Stimulated activated CD8-positive, alpha-beta memory T cell treated with anti-CD3 and anti-CD28 coated beads, Interleukin-7, amount 100 ng/mL, for 24 hours (primary cell): ENCODE data around the gene FHOD3.

Experiments
- DNase-seq: peaks from one replicate; pipeline ENCODE4 v3.0.0-alpha.2; 2020; ENCODE audit warnings: low read depth

The FHOD3 gene

DNA sequence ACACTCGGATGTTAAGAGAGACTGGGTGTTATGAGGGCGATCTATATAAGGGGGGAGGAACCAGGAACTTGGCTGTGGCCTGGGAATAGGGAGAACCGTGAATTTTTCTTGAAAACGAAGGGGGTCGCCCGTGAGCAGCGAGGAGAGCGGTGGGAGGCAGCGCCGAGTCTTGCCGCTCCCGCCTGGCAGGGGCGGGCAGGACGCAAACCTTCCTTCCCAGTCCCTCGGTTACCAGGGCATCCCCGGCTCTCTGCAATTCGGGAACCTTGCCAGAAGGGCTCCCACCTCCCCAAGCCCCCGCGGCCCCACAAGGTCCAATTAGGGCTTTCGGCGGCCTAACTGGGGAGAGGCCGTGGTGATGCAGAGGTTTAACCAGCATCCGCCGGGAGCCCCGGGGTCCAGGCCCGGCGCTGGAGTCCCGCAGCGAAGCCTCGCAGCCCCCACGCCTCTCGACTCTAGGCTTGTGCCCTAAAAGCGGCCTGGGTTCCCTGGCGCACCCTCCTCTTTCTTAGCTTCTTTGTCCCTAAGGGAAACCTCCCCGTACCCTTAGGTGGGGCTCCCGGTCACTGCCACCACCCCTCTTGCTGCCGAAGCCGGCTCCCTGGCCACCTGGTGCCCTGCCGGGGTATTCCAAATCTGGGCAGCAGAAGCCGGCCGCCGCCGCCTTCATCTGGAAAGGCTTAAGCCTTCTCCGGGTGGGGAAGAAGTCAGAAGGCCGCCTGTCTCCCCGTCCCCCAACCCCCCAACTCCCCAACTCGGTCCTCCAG lies 680 bp upstream of the FHOD3 start:
- no peak for DNase-seq

DNA sequence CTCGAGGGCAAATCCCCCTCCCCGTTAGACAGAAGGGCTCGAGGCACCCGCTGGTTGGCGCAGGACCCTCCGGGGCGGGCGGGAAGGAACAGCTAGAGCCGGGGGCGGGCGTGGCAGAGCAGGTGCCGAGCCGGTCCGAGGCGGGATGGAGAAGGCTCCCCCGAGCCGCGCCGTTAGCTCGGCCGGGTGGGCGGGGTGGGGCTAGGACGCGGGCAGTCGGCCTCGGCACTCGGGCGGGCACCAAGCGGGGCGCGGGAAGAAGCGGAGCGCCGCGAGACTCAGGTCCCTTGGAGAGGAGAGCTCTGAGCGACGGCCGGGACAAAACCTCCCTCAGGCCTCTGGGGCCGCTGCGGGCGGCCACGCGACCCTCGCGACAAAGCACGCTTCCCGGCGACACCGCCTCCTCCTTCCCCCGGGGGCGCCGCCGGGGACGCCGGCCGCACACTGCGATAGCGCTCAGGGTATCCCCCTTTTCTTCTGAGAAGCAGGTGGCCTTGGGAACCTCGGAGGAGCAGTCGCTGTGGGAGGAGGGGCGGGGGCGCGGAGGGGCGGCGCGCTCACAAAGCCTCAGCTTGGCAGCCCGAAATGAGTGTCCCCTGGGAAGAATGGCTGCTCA lies 721 bp downstream of the FHOD3 start:
- DNase-seq = no peak

DNA sequence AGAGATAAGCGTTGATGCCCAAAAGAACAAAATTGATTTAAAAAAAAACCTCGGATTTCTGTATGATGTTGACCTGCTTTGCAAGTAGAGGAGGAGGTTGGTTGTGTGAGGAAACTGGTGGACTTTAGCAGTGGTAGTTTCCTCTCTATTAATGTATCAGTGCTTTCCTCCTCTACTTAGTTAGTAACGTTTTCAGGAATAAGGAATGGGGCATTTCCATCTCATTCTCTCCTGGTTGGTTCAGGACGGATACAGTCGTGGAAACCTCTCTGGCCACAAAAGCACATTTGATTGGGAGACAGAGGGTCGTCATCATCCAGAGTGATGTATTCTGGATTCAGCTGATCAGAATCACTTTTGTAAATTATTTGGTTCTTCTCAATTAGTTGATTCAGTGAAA lies 1.5 kb downstream of the FHOD3 start:
- DNase-seq = no peak

DNA sequence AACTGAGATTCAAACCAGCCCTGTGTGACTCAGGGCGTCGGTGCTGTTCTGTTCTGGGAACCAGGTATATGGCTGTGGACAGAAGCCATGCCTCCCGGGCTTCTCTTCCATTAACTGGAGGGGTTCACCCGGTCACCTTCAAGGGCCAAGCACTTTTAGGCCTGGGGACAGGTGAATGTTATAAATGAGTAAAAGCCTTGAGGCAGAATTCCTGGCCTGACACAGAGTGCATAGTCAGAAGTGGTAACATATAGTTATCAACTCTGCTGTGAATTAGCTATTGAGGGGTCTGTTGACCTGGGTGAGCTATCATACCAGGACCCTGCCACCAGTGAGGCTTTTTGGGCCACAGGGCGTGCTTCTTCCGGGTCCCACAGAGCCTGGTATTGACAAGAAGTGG lies 2.7 kb downstream of the FHOD3 start:
- DNase-seq = no peak

DNA sequence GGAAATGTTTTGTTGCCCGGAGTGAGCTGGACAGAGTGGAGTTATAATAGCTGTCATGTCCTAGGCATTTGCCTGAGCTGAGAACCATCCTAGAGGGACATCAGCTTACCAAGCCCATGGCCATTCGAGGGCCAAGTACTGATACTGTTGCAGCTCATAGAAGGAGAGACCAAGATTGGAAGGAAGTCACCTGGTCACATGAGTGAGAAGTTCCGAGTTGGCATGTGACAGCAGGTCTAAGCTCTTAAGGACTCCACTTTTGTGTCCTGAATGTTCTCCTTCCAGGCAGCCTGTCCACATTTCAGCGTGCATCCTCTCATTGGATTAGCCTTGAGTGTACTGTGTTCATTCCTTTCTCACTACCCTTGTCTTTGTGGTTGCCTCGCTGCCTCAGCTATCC lies 4.4 kb downstream of the FHOD3 start:
- no peak for DNase-seq

DNA sequence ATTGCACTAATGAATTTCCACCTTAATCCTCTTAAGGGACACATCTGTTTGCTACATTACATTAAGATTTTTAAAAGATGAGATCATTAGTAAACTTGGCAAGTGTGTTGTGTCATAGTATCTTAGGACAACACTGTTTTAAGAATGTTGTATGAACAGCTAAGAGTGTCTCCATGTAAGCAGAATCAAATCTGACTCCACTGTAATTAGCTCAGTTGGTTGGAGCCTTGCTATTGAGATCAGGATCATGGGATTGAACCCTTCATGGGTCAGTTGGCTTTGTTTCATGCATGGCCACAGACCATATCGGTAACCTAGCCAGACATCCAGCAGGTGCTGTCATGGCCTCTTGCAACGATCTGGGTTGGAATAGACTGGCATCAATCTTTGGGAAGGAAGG lies 5.2 kb downstream of the FHOD3 start:
- no peak for DNase-seq

DNA sequence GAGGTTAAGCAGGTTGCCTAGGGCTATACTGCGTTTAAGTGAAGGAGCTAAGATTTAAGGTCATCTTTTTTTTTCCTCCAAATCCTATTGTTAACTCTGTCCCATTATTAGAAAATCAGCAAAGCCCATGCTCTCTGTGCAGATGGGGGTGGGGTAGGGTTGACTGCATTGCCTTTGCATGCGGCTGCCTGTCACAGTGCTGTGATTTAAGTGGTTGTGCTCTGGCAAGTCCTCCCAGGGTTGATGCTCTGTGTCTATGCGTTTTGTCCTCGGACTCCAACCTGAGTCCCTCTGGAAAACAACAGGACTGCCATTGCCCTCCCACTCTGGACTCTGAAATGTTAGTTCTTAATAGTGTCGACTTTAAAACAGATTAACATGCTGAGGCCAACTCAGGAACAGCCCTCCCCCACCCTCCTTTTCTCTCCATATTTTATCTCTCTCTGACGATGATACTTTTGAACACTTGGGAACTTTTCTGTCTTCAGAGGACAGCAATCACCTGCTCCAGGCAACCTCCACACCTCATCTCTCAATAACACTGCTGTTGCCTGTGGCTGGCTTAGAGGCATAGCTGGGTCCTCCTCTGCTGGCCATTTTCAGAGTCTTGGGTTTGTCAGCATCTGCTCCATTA lies 5.8 kb downstream of the FHOD3 start:
- DNase-seq = no peak

DNA sequence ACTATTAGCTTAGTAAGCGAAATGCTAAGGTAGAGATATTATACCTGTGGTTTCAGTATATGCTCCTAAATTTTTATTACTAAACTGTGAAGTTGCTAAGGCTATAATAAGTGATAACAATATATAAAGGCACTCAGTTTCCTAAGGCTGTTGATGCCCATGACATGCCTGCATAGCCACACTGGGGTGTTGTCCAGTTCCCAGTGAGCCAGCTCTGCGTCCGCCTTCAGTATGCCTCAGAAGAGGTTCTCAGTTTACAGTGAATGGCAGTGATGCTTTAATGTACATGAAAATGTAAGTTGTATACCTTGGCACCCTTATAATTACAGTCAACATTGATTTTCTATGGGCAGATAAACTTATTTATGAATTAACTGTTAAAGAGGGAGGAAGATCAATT lies 7.2 kb downstream of the FHOD3 start:
- DNase-seq = no peak

DNA sequence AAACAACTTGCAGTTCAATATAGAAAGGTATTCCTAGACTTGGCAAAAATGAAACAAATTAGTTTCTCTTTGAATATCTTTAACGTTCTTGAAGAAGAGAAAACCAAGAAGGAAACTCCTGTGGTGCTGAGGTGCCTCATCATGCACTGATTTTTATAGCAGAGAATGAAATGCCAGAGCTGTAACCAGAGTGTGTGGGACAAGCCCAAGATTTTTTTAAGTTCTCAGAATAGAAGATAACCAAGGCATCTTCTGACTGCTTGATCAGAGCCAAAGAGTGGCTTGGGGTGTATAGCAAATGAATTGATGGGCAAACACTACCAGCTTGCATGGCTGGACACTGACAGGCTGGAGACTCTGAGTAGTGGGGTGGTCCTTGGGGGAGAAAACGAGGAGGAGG lies 7.9 kb downstream of the FHOD3 start:
- no peak for DNase-seq

DNA sequence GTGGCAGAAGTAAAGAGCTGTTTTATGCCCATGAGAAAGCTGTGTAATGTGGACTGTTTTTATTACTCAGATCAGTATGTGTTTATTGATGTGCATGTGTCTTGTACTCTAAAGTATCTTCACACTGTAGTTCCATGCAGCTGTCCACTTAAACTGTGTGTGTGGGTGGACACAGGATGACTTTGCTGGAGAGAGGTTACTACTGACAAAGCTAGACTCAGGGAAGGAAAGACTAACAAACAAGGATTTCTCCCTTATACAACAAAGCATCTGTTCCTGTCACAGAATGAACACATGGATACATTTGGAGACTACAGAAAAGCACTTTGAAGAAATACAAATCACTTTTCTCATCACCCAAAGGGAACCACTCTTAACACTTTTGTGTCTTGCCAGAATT lies 10.0 kb downstream of the FHOD3 start:
- no peak for DNase-seq

DNA sequence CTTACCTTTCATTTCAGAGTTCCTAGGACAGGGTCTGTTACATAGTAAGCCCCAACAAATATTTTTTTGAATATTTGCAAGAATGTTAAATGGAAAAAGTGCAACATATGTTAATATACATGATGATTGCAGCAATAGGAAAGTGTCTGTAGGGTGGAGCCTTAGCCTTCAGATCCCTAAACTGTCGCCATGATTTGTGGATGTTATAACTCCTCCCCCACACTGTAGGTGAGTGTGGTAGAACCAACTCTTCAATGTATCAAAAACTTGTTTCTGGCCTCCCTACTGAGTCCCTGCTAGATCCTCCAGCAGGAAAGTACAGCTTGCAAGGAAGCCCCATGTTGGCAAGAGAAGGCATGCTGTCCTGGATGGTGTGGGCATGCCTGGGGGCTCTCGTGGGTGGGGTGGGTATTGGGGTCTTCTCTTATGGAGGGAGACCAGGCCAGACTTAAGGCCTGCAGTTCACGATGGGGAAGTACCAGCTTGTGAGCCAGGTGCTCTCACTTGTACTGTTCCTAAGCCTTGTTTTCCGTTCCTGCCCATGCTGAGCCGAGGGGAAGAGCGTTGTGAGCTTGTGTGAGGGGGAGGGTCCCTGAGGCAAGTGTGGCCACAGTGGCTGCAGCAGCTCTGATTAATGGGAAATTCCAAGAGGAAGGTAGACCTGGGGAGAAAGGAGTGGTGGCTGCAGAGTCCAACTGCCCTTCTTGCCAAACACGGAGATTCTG lies 11.4 kb downstream of the FHOD3 start:
- DNase-seq = no peak

DNA sequence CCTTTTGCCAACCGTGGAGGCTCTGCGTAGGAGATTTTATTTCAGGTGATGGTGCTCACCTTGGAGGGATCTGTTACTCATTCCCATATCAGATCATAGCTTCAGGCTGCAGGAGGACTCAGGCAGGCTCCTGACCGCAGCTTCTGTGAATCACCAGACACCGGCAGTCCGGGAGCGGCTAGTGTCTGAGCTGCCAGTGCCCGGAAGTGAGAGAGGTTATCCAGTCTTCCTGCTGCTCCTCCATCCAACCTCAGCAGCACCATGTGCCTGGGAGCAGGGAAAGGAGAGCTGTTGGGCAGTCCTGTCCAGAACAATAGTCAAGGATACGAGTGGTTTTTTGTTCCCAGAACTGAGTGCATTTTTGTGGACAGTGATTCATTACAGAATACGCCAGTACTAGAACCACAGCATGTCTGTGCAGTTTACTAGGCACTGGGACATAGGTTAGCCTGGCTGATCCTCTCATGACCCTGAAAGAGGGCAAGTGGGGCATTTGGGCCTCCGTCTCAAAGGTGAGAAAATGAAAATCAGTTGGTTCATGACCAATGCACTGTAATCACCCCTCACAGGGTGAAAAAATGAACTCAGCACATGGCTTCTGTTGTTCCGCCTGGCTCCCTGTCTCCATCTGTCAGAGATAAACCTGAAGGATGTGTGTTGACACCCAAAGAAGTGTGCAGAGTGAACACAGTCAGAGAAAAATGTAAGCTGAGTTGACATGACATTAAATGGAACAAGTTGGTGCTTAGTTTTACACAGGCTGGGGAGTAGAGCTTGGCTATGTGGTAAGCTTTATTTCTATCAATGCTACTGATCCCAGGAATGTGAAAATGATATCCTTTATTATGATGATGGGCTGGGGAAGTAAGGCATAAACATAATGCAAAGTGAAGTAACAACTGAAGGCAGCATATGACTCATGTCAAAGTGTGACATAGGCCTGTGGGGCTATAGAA lies 12.2 kb downstream of the FHOD3 start:
- no peak for DNase-seq

DNA sequence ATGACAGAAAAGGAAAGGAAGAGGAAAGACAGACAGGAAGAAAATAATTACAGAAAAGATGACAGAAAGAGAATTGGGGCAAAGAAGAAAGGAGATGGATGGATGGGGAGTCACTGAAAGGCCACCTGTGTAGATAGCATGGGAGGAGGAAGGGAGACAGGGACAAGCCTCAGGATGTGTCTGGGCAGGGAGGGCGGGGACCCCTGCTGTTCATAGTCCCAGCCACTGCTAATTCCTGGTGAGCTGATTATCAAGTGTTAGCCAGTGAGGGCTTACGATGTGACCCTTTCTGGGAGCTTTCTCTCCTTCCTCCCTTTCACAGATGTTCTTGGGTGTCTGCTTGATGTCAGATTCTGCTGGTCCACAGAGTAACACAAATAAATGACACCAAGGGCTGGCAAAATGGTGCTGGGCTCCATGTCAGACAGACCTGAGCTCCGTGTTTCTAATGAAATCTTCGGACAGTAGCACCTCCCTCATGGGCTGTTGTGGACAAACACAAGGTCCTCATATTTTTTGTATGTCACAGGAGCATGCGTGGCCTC lies 13.6 kb downstream of the FHOD3 start:
- DNase-seq = no peak

DNA sequence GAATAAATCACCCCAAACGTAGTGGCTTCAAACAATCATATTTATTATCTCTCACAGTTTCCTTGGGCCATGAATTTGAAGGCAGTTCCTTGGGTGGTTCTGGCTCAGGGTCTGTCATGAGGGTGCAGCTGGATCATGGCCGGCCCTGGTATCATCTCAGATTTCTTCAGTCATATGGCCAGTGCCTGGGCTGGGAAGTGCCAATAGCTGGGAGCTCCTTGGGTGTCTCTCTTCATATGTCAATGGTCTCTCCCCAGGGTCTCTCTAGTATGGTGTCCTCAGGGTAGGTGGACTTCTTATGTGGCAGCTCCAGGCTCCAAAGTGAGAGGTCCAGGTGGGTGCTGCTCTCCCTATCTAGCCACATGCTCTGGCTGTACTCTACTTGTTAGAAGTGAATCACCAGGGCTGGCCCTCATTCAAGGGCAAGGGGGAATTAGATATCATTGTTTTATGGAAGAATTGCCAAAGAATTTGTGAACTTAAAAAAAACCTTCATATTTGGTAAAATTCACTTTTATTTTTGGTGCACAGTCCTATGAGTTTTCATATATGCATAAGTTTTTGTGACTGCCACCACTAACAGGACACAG lies 15.4 kb downstream of the FHOD3 start:
- no peak for DNase-seq

DNA sequence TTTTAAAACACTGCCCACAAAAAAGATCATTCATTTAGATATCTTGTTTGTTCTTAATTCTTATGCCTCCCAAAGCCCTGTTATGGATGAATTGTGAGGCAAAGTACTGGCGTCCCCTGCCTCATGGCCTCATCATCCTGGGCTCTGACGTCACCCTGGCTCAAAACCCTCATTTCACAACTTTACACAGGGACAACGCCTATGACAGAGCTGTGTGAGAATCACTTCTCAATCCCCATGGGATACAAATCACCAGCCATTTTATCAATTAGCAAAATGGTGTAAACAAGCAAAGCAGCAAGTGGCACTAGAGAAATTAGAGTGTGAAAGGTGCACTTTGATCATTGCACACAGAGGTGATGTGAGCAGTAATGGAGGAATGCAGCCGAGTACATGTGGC lies 16.6 kb downstream of the FHOD3 start:
- no peak for DNase-seq

DNA sequence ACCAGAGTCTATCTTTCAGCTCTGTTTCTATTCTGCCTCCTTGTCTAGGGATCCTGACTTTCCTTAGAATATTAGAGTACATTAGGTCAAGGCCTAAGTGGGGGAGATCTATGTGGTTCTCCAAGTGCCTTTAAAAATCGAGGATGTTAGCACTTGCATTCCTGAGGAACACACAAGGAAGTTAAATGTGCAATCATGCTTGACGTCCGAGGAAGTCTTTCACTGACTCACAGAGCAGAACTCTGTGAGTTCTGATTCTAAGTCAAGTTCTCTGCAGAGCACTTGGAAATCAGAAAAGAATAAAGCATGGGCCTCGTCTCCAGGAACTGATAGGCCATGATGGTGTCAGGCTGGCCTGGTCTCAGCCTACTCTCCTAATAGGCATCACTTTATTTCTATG lies 17.2 kb downstream of the FHOD3 start:
- DNase-seq = no peak

DNA sequence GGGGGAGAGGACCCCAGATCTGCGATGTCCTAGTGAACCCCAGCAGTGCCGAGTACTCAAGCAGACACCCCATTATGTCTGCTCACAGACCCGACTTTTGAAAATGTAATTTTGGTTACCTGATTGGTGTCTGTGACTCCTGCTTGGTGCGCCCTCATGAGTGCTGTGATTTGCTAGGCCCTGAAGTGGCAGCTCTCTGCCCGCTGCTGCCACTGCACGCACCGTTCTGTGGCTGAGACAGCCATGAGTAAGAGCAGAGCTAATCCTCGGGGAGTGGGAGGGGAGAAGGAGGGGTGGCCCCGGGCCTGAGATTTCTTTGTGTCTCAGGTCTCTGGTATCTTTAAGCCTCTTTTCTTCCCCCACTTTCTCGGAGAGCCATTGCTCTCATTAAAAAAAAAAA lies 18.2 kb downstream of the FHOD3 start:
- no peak for DNase-seq

DNA sequence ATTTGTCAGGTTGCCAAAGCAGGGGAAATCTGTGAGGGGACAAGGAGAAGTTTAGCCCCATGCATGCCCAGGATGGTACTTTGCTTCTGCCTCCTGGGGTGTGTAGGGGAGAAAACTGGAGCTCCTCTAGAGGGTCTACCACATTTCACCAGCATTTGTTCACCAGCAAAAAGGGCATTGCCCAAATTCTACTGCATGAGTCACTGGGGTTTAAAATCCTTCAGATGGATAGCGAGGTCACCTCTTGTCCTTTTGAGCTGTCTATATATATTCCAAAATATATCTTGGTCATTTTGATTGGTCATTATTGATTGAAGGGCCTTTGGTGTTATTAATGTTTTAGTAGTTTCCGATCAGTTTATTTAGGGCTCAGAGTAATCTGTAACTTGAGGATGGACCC lies 18.7 kb downstream of the FHOD3 start:
- DNase-seq = no peak

DNA sequence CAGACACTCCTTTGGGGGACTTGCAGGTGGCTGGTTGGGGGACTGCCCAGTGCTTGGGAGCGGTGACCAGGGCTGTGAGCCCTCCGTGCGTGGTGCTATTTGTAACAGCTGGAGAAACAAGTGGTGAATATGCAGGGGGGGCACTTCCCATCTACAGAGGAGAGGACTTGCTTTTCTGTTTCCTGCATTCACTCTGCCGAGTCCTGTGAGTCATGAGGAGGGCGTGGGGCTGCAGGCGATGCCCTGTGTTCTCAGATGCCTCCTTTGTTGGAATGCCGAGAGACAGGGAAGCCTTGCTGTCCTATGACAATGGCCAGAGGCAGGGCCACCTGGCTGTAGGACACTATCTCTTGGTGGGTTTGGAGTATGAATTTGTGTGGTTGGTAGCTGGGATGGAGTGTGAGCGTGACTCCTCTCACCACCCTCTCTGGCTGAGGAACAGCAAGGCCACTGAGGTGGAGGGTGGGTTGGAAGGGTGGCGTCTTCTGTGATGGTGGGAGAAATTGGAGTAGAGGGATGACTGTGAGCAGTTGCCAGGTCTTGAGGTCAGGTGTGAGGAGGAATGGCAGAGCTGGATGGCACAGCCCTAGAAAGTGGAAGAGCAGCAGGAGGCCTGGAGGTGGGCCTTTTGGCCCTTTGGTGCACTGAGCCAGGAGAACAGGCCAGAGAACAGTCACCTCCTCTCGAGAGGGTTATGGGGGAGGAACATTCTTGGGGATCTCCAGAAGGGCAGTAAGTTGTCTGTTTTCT lies 24.3 kb downstream of the FHOD3 start:
- DNase-seq = no peak

DNA sequence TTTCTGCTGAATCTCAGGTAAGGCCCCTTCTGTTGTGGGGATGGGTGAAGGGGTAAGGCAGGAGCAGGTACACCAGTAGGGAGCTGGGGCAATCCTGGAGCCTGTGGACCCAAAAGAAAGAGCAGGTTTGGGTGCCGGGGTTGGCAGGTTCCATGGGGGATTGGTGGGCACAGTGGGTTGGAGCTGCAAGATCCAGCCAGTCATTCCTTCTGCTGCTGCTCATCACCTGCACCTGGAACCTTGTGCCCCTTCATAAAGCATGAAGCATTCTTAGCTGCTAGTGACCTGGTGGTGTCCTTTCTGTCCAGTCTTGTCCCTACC lies 24.9 kb downstream of the FHOD3 start:
- no peak for DNase-seq

DNA sequence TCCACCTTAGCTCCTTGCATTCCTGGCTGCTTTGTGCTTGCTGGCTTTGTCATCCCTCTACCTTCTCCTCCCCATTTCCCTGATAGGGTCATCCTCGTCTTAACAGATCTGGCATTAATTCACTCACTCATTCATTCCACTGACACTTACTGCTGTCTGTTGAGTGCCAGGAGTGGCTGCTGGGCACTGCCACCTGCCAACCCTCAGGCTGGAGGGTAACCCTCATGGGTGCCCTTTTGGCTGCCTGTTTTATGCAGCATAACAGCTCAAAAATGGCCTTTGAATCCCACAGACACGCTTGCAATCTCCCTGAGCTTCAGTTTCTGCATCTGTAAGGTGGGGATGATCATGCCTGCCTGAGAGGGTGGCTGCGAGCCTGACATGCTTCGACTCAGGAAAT lies 25.2 kb downstream of the FHOD3 start:
- DNase-seq = no peak
